Activated T-cell treated with anti-CD3 and anti-CD28 coated beads, Interleukin-2, amount 50 U/mL, for 24 hours (primary cell): ENCODE measurements around the gene RGS7.
"Not testable (repeated sequence)": the region's sequence is repeated elsewhere in the genome, so short reads cannot be mapped to it uniquely, and the experiment has no call there.

Experiments
- DNase-seq: peaks from one replicate; pipeline ENCODE4 v3.0.0-alpha.2; 2020
- H3K27ac Mint-ChIP-seq: 2 replicates; pipeline ENCODE4 v1.8.0; 2020; ENCODE audit warnings: mild to moderate bottlenecking, mixed read lengths
- H3K27me3 Mint-ChIP-seq: 2 replicates; pipeline ENCODE4 v1.8.0; 2020; ENCODE audit warnings: mixed read lengths
- H3K36me3 Mint-ChIP-seq: 2 replicates; pipeline ENCODE4 v1.8.0; 2020; ENCODE audit warnings: low read depth, mixed read lengths
- H3K4me1 Mint-ChIP-seq: 2 replicates; pipeline ENCODE4 v1.8.0; 2020; ENCODE audit warnings: low read depth, mixed read lengths
- H3K4me3 Mint-ChIP-seq: 2 replicates; pipeline ENCODE4 v1.8.0; 2020; ENCODE audit warnings: mild to moderate bottlenecking, moderate library complexity, mixed read lengths
- H3K9me3 Mint-ChIP-seq: 2 replicates; pipeline ENCODE4 v1.8.0; 2020; ENCODE audit warnings: mixed read lengths

RGS7 gene

DNA sequence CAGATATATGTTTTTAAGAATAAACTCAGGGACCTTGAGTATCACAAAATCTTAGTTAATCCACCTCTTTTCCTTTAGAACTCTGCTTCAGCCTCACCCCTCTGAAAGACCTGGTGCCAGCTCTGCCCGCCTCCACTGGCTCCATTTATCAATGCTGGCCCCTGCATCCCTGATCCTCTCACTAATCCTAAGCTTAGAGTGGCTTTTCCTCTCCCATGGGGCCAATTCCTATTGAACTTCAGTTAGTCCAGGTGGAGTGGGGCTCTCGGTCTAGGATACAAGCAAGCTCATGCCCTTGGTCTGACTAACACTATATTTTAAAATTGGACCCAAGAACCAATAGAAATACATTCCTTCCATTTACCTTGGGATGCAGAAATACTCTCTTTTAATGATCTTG, 87.0 kb downstream of the RGS7 start:
- Mint-ChIP-seq H3K27me3 (no peaks in the 10 kb centered on the region), H3K4me3 (no peak overlapping the region), H3K27ac (no peak overlapping the region), H3K9me3 (peaks cover 12% of the 10 kb centered on the region), H3K36me3 (no peaks in the 10 kb centered on the region), H3K4me1 (no peaks in the 10 kb centered on the region)
- no peak for DNase-seq

DNA sequence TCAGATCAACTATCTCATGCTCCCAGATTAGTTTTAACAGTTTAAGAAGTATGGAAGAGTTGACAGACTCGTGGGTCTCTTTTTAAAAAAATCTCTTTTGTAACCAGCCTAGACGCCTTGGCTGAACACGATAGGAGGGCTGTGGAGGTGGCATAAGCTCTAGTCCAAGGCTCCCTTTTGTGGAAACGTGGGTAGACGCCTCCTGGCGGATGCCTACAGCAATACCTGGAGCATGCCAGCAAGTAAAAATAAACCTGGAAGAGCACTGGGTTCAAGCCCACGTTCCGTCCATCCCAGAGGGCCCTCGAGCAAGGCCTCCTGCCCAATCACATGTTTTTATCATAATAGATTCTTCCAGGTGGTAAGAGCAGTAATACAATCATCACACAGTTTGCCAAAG, 87.9 kb downstream of the RGS7 start:
- Mint-ChIP-seq H3K36me3 (no peaks in the 10 kb centered on the region), H3K9me3 (peaks cover 12% of the 10 kb centered on the region), H3K4me3 (no peak overlapping the region), H3K27me3 (no peaks in the 10 kb centered on the region), H3K27ac (no peak overlapping the region), H3K4me1 (no peaks in the 10 kb centered on the region)
- no peak for DNase-seq

DNA sequence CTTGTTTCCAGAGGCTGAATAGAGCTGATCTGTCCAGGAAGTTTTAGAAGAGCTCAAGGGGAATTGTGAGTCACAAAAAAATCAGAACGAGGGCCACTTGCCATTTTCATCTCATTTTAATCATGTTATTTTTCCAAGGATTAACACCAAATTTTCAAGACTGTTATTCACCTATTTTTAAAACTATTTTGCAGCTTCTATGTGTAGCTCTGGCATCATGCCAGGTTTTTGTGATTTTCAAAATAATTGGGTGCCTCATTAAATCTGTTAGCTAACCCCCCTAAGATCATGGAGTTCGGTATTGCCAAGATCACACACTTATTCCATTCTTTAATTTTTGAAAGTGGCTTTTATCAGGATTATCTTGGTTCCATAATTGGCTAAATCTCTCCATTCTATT, 90.9 kb downstream of the RGS7 start:
- no peak overlapping the region for H3K4me3 Mint-ChIP-seq
- H3K27ac Mint-ChIP-seq: no peak overlapping the region
- no peak for DNase-seq
- no peaks in the 10 kb centered on the region for H3K36me3 Mint-ChIP-seq
- no peaks in the 10 kb centered on the region for H3K4me1 Mint-ChIP-seq
- no peaks in the 10 kb centered on the region for H3K27me3 Mint-ChIP-seq
- peaks cover 5% of the 10 kb centered on the region for H3K9me3 Mint-ChIP-seq

DNA sequence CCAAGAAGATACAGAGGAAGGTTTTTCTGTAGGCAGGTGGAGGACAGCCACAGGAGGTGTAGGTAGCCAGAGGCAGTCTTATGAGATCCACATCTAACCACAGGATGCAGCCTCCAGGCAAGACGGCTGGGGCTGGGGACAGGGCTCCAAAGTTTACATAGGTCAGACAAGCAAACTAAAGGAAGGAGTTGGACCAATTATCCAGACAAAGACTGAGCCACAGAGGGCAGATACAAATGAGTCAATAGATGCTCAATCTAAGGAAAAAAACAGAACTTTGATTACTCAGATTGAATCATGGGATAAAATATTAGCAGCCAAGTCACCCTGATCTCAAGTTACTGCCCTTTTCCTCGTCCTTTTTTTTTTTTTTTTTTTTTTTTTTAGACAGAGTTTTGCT, 91.6 kb downstream of the RGS7 start:
- no peaks in the 10 kb centered on the region for H3K27me3 Mint-ChIP-seq
- H3K4me1 Mint-ChIP-seq: no peaks in the 10 kb centered on the region
- H3K27ac Mint-ChIP-seq: no peak overlapping the region
- no peak overlapping the region for H3K4me3 Mint-ChIP-seq
- DNase-seq: no peak
- H3K9me3 Mint-ChIP-seq: peaks cover 5% of the 10 kb centered on the region
- no peaks in the 10 kb centered on the region for H3K36me3 Mint-ChIP-seq

DNA sequence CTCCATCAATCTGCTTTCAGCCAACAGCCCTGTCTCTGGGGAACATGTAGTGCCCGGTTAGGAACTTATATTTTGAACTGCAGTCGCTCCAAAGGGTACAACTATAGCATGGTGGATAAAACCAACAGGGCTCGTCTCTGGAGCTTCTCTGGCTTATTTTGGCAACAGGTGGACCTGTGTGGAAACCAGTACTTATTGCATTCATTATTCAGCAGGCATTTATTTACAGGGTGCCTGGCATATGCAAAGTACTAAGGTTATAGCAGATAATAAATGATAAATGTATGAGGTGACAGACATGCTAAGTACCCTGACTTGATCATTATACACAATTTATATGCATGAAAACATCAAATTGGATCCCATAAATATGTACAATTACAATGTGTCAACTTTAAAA, 93.7 kb downstream of the RGS7 start:
- Mint-ChIP-seq H3K4me1 (no peaks in the 10 kb centered on the region), H3K9me3 (peaks cover 6% of the 10 kb centered on the region), H3K36me3 (no peaks in the 10 kb centered on the region), H3K27ac (no peak overlapping the region), H3K4me3 (no peak overlapping the region), H3K27me3 (no peaks in the 10 kb centered on the region)
- no peak for DNase-seq

DNA sequence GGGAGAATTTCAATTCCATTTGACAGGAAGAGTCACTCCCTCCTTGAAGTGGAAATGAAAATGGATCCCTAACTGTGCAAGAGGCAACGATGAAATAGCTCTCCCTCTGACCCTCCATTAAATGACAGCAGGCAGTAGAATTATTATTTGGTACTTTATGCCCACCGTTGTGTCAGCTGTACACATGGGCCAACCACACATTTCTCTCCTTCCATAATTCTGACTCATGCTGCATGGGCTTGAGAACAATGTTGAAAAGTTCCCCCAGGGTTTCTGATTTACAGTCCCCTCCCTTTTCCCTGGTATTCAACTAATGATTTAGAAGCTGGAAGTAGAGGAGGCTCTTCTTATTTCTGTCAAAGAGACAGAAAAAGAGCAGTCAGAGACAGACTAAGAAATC, 103.5 kb downstream of the RGS7 start:
- no peaks in the 10 kb centered on the region for H3K27me3 Mint-ChIP-seq
- H3K4me1 Mint-ChIP-seq: no peaks in the 10 kb centered on the region
- no peak overlapping the region for H3K27ac Mint-ChIP-seq
- no peak for DNase-seq
- H3K9me3 Mint-ChIP-seq: peaks cover 12% of the 10 kb centered on the region
- H3K36me3 Mint-ChIP-seq: no peaks in the 10 kb centered on the region
- no peak overlapping the region for H3K4me3 Mint-ChIP-seq

DNA sequence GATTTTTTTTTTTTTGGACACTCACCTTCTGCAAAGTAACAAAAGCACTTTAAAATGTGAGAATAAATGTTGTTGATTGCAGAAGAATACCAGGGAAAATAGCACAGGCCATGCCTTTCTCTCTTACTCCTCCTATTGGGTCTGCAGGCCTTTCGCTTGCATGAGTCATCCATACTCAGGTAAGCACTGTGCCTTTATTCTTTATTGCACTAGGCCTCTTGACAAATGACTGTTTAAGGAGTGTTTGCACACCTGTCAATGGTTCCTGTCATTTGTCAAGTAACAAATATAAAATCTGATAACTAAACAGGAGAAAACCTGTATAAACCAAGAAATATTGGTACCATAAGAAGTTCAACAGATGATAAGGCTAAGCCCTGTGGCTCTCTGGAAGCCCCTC, 106.5 kb downstream of the RGS7 start:
- H3K4me3 Mint-ChIP-seq: no peak overlapping the region
- DNase-seq: no peak
- H3K27me3 Mint-ChIP-seq: no peaks in the 10 kb centered on the region
- no peaks in the 10 kb centered on the region for H3K36me3 Mint-ChIP-seq
- H3K4me1 Mint-ChIP-seq: no peaks in the 10 kb centered on the region
- H3K27ac Mint-ChIP-seq: no peak overlapping the region
- H3K9me3 Mint-ChIP-seq: peaks cover 13% of the 10 kb centered on the region

DNA sequence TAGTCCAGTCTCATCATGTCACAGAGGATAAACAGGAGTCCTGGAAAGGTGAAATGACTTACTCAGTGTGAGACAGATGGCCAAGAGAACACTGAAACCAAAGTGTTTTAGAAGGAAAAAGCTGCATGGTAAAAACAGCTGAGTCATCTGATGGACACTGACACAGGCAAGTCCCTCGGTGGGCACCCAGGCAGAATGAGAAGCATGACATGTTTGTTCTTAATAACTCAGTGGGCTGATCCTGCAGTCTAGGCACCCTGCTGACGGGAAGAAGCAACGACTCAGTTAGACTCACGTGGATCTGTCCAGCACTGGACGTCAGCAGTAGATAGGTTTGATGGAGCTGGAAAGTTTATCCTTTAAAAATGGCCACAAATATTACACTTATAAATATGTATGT, 116.9 kb downstream of the RGS7 start:
- H3K4me3 Mint-ChIP-seq: no peak overlapping the region
- H3K4me1 Mint-ChIP-seq: no peaks in the 10 kb centered on the region
- no peaks in the 10 kb centered on the region for H3K36me3 Mint-ChIP-seq
- H3K9me3 Mint-ChIP-seq: peaks cover 7% of the 10 kb centered on the region
- H3K27me3 Mint-ChIP-seq: no peaks in the 10 kb centered on the region
- no peak overlapping the region for H3K27ac Mint-ChIP-seq
- DNase-seq: no peak

DNA sequence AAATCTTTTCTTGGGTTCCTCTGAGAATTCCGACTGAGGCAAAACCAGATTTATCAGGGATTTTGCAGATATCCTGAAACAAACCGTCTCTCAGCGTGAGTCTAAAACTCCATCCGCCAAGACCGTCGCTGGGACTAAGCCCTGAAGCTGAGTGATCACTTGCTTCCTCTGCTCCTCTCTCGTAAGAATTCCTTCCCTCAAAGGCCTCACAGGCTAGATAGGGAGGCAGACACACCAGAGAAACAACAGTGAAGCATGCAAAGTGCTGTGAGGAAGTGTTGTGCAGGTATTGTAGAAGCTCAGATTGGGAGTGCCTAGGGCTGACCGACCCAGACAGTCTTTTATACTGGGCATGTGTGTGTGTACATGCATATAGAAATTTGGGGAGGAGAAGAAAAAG, 119.1 kb downstream of the RGS7 start:
- H3K4me3 Mint-ChIP-seq: no peak overlapping the region
- no peak overlapping the region for H3K27ac Mint-ChIP-seq
- H3K4me1 Mint-ChIP-seq: no peaks in the 10 kb centered on the region
- peaks cover 7% of the 10 kb centered on the region for H3K9me3 Mint-ChIP-seq
- no peak for DNase-seq
- no peaks in the 10 kb centered on the region for H3K27me3 Mint-ChIP-seq
- no peaks in the 10 kb centered on the region for H3K36me3 Mint-ChIP-seq

DNA sequence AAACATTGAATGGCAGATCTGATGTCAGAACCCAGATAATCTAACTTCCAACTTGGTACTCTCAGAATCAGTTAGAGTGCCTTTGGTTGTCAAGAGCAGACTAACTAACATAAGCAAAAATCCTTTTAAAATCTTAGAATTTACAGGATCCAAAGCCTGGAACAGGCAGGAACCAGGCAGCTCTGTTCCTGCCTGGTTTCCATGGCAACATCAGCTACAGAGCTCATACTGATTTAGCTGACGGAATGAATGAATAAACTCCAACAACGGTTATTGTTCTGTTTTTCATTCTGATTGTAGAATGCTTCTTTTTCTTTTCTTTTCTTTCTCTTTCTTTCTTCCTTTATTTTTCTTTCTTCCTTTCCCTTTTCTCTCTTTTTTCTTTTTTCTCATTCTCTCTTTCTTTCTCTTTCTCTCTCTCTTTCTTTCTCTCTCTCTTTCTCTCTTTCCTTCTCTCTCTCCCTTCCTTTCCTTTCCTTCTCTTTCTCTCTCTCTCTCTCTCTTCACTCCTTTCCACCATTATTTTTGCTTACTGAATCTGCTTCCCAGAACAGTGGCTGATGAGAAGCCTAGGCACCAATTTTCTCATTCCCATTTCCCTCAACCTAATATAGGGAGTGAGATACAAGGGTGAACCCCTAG, 121.6 kb downstream of the RGS7 start:
- no peaks in the 10 kb centered on the region for H3K4me1 Mint-ChIP-seq
- H3K27ac Mint-ChIP-seq: no peak overlapping the region
- no peak for DNase-seq
- H3K4me3 Mint-ChIP-seq: no peak overlapping the region
- H3K9me3 Mint-ChIP-seq: peaks cover 3% of the 10 kb centered on the region
- no peaks in the 10 kb centered on the region for H3K36me3 Mint-ChIP-seq
- H3K27me3 Mint-ChIP-seq: no peaks in the 10 kb centered on the region

DNA sequence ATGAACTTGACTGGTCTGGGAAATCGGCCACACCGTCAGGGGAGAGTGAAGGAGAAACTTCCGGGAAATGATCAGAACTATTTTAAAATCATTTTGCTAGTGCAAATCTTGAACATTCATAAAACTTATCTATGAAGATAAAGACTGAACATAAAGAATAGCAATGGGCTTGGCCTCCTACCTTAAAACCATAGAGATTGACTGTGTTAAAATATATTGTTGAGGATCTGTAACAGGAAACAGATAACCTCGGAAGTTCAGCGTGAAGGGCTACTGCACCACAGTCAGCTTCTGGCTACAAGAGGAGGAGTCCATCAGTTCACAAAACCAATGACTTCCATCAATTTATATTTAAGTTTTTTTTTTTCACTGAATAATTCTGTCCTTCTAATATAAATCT, 127.3 kb downstream of the RGS7 start:
- Mint-ChIP-seq H3K27me3 (no peaks in the 10 kb centered on the region), H3K27ac (no peak overlapping the region), H3K4me3 (no peak overlapping the region), H3K36me3 (no peaks in the 10 kb centered on the region), H3K4me1 (no peaks in the 10 kb centered on the region), H3K9me3 (peaks cover 7% of the 10 kb centered on the region)
- no peak for DNase-seq

DNA sequence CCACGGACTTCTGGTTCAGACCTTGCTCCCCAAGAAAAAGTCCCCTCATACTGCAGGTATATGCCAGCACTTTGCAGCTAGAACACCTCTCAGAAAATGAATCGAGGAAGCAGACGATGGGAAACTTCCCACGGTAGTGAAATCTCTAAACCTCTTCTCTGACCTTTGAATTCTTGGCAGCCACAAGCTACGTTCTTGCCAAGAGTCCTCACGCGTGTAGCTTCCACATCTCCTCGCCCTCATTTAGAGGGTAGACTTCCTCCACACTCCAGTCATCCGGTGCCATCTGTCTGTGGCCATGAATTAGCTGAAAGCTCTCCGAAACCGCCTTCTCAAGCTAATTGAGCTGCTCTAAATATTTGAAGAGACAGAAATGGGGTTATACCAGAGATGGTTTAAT, 127.8 kb downstream of the RGS7 start:
- Mint-ChIP-seq H3K36me3 (no peaks in the 10 kb centered on the region), H3K9me3 (peaks cover 7% of the 10 kb centered on the region), H3K4me3 (no peak overlapping the region), H3K27me3 (no peaks in the 10 kb centered on the region), H3K4me1 (no peaks in the 10 kb centered on the region), H3K27ac (no peak overlapping the region)
- no peak for DNase-seq

DNA sequence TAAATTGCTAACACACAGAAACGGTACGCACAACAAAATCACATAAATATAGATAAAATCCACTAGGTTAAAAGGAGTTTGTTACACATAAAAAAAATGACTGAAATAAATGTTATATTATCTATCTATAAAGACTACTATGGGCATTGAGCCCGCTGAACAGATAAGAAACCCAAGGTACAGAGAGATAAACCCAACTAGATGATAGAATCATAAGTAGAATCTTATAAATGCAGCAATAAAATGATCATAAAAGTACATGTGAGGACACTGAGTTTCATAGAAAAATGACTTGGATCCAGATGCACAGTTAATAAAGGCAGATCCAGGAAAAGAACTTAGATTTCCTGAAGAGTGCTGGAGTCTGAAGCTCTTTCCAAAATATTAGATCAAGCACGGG, 128.7 kb downstream of the RGS7 start:
- no peak overlapping the region for H3K4me3 Mint-ChIP-seq
- H3K9me3 Mint-ChIP-seq: peaks cover 8% of the 10 kb centered on the region
- H3K36me3 Mint-ChIP-seq: no peaks in the 10 kb centered on the region
- no peak overlapping the region for H3K27ac Mint-ChIP-seq
- no peaks in the 10 kb centered on the region for H3K4me1 Mint-ChIP-seq
- H3K27me3 Mint-ChIP-seq: no peaks in the 10 kb centered on the region
- DNase-seq: no peak

DNA sequence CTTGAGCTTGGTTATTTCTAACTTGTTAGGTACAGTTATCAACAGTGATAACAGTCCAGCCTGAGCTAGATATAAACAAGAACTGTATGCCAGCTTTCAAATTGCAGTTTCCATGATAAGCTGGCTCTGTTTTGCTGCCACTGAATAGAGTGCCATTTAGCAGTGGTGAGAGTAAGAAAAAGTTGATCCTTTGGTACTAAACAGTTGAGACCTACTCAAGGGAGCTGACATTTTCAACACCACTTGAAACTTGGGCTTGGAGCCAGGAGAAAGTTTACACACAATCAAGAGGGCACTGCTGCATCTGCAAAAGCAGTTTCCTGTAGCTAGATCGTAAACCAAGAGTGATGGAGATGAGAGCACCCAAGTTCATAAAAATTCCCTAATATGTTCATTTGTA, 131.3 kb downstream of the RGS7 start:
- DNase-seq: no peak
- Mint-ChIP-seq H3K27me3 (no peaks in the 10 kb centered on the region), H3K4me1 (no peaks in the 10 kb centered on the region), H3K9me3 (peaks cover 12% of the 10 kb centered on the region), H3K4me3 (no peak overlapping the region), H3K36me3 (no peaks in the 10 kb centered on the region), H3K27ac (no peak overlapping the region)

DNA sequence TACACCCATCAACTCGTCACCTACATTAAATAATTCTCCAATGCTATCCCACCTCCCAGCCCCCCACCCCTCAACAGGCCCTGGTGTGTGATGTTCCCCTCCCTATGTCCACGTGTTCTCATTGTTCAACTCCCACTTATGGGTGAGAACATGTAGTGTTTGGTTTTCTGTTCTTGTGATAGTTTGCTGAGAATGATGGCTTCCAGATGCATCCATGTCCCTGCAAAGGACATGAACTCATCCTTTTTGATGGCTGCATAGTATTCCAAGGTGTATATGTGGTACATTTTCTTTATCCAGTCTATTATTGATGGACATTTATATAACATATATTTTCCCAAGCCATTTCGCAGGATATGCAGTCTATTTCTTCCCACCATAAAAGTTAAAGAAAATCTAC, 132.8 kb downstream of the RGS7 start:
- H3K27ac Mint-ChIP-seq, H3K36me3 Mint-ChIP-seq, H3K4me1 Mint-ChIP-seq, H3K27me3 Mint-ChIP-seq, DNase-seq, H3K4me3 Mint-ChIP-seq: not testable (repeated sequence)
- H3K9me3 Mint-ChIP-seq: peaks cover 15% of the 10 kb centered on the region

DNA sequence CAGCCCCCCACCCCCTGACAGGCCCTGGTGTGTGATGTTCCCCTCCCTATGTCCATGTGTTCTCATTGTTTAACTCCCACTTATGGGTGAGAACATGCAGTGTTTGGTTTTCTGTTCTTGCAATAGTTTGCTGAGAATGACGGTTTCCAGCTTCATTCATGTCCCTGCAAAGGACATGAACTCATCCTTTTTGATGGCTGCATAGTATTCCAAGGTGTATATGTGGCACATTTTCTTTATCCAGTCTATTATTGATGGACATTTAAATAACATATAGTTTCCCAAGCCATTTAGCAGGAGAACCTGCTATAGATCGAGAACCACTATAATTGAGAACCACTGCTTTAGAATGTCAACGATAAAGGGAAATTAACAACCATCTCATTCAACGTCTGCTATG, 134.2 kb downstream of the RGS7 start:
- H3K27ac Mint-ChIP-seq, H3K4me3 Mint-ChIP-seq, H3K27me3 Mint-ChIP-seq, DNase-seq, H3K36me3 Mint-ChIP-seq, H3K4me1 Mint-ChIP-seq: not testable (repeated sequence)
- peaks cover 16% of the 10 kb centered on the region for H3K9me3 Mint-ChIP-seq
